Stimulated activated effector memory CD8-positive, alpha-beta T cell treated with anti-CD3 and anti-CD28 coated beads, Interleukin-12 subunit alpha, Interleukin-12 subunit beta, amount 100 ng/mL, for 72 hours (primary cell): ENCODE data around the gene CABCOCO1.

Experiments used
- ATAC-seq: fragments of 150-1000 bp; cut with Tn5 transposase; 2 replicates; pipeline ENCODE4 v1.10.0; 2021
- DNase-seq, 2 donors: peaks; one replicate each; pipeline ENCODE4 v3.0.0; 2021 to 2022; ENCODE audit warnings: low spot score in 2 of 2
- H3K27ac Mint-ChIP-seq: one replicate; pipeline ENCODE4 v1.8.0; 2022; ENCODE audit warnings: mild to moderate bottlenecking, mixed read lengths
- H3K36me3 Mint-ChIP-seq: one replicate; pipeline ENCODE4 v1.8.0; 2022; ENCODE audit warnings: mild to moderate bottlenecking, mixed read lengths
- H3K4me1 Mint-ChIP-seq: one replicate; pipeline ENCODE4 v1.8.0; 2022; ENCODE audit warnings: mixed read lengths
- H3K4me3 Mint-ChIP-seq: one replicate; pipeline ENCODE4 v1.8.0; 2022; ENCODE audit warnings: mild to moderate bottlenecking, mixed read lengths
- H3K9me3 Mint-ChIP-seq: one replicate; pipeline ENCODE4 v1.8.0; 2022; ENCODE audit warnings: mixed read lengths

The CABCOCO1 gene

DNA sequence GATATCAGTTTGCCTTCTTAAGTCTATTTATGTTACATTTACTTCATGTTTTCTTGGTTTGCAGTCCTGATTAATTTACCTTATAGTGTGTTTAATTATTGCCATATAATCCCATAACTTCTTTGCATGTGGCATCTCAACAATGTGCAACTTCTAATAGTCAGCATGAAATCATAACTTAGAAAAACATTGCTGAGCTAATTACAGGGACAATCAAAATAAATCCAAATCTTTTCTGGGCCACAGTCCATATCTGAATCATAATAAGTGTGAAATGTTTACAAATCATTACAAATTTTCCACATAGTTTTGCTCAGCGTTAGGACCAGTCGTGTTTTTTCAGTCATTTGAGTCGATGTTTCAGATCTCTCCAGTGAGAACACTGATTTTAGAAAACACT, 29.1 kb upstream of the CABCOCO1 start:
- Mint-ChIP-seq H3K4me3 (no peak overlapping the region), H3K4me1 (no peaks in the 10 kb centered on the region), H3K36me3 (no peaks in the 10 kb centered on the region), H3K9me3 (no peaks in the 10 kb centered on the region), H3K27ac (no peak overlapping the region)
- ATAC-seq (no peak), DNase-seq (no peak)

- Mint-ChIP-seq H3K9me3 (no peaks in the 10 kb centered on the region), H3K27ac (no peak overlapping the region), H3K4me1 (no peaks in the 10 kb centered on the region), H3K4me3 (no peak overlapping the region), H3K36me3 (no peaks in the 10 kb centered on the region)
- ATAC-seq (no peak), DNase-seq (no peak)
These were observed 28.0 kb upstream of the CABCOCO1 start for GRCh38 chr10:61634746-61635145.

- Mint-ChIP-seq H3K4me3 (no peak overlapping the region), H3K9me3 (no peaks in the 10 kb centered on the region), H3K4me1 (no peaks in the 10 kb centered on the region), H3K27ac (no peak overlapping the region), H3K36me3 (no peaks in the 10 kb centered on the region)
- DNase-seq (no peak), ATAC-seq (no peak)
These were observed 27.3 kb upstream of the CABCOCO1 start for GRCh38 chr10:61635471-61635870.

GRCh38 chr10:61635932-61636331, 26.8 kb upstream of the CABCOCO1 start:
- H3K4me1 Mint-ChIP-seq: no peaks in the 10 kb centered on the region
- no peaks in the 10 kb centered on the region for H3K9me3 Mint-ChIP-seq
- ATAC-seq (no peak), DNase-seq (no peak)
- no peak overlapping the region for H3K4me3 Mint-ChIP-seq
- H3K27ac Mint-ChIP-seq: no peak overlapping the region
- H3K36me3 Mint-ChIP-seq: no peaks in the 10 kb centered on the region

DNA sequence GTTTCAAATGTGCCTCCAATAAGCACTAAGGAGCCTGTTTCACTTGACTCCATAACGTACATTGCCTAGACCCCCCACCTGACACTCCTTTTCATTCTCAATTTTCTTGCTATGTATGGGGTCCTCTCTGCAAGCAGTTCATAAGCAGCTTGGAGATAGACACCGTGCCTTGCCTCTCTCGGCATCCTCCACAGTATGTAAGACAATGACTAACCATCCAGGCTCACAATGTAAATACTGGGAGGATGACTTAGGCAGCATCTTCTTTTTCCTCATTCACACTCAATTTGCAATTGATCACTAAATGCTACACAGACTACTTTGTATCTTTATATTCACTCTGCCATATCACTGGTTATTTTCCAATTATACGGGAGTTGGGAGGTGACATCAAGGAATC, 22.8 kb upstream of the CABCOCO1 start:
- no peaks in the 10 kb centered on the region for H3K36me3 Mint-ChIP-seq
- no peak for ATAC-seq
- H3K9me3 Mint-ChIP-seq: no peaks in the 10 kb centered on the region
- H3K4me3 Mint-ChIP-seq: no peak overlapping the region
- no peak overlapping the region for H3K27ac Mint-ChIP-seq
- no peaks in the 10 kb centered on the region for H3K4me1 Mint-ChIP-seq
- no peak for DNase-seq

DNA sequence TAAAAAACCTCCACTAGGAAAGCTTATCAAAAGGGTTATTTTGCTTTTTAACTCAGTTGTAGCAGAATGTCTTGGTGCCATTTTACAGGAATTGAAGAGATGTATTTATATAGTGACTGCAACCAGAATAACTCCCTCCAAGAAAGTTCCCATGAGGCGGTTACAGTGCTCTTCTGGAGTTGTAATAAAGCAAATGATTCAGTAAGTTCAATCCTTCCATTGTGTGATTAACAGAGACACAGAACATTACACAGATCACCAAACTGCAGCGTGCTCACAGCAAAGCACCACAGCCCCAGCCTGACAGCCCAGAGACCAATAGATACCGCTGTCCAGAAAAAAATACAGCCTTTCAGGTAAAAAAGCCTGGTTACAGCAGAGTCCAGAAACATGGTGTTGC, 21.9 kb upstream of the CABCOCO1 start:
- no peak overlapping the region for H3K27ac Mint-ChIP-seq
- no peaks in the 10 kb centered on the region for H3K36me3 Mint-ChIP-seq
- no peaks in the 10 kb centered on the region for H3K9me3 Mint-ChIP-seq
- ATAC-seq (no peak), DNase-seq (no peak)
- no peaks in the 10 kb centered on the region for H3K4me1 Mint-ChIP-seq
- no peak overlapping the region for H3K4me3 Mint-ChIP-seq

DNA sequence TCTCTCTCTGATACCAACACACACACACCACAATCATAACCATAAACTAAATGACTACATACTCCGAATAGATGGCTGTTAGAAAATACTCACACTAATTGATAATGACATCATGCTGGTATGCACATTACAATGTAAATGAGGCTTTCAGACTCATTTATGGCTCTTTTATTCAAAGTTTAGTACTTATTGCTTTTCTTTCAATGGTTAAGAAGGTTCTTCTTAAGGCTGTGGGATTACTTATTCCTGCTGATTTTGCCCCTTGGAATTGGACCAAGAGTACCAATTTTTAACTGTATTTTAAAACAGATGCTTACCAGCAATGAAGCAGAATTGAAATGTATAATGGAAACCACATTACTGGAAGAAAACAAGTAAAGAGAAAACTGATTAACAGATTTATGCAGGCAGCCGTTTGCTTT, 20.6 kb upstream of the CABCOCO1 start:
- H3K4me3 Mint-ChIP-seq: no peak overlapping the region
- DNase-seq (no peak), ATAC-seq (no peak)
- no peaks in the 10 kb centered on the region for H3K9me3 Mint-ChIP-seq
- no peaks in the 10 kb centered on the region for H3K4me1 Mint-ChIP-seq
- H3K36me3 Mint-ChIP-seq: no peaks in the 10 kb centered on the region
- H3K27ac Mint-ChIP-seq: no peak overlapping the region

GRCh38 chr10:61642676-61643075, 20.1 kb upstream of the CABCOCO1 start:
- Mint-ChIP-seq H3K36me3 (no peaks in the 10 kb centered on the region), H3K4me1 (no peaks in the 10 kb centered on the region), H3K9me3 (no peaks in the 10 kb centered on the region), H3K4me3 (no peak overlapping the region), H3K27ac (no peak overlapping the region)
- ATAC-seq (no peak), DNase-seq (no peak)

DNA sequence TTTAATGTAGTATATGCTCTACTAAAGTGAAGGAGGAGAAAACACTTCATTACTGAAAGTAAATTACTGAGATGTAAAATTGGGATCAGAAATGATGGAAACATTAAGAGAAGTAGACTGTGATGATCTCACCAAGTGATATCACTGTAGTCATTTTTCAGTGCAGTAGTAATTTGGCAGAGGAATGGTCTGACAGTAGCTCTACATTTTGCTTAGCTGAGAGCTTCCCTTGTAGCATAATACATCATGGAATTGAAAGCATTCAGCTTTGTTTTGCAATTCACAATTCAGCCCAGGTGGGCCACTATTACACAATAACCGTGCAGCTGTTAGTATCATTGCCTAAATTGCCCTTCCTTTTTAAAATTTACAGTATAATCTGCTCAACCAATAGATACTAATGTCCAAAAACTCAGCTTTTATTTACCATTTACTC, 19.4 kb upstream of the CABCOCO1 start:
- ATAC-seq (no peak), DNase-seq (no peak)
- Mint-ChIP-seq H3K4me3 (no peak overlapping the region), H3K27ac (no peak overlapping the region), H3K9me3 (no peaks in the 10 kb centered on the region), H3K36me3 (no peaks in the 10 kb centered on the region), H3K4me1 (no peaks in the 10 kb centered on the region)

GRCh38 chr10:61653699-61654098, 9.0 kb upstream of the CABCOCO1 start:
- Mint-ChIP-seq H3K27ac (no peak overlapping the region), H3K4me1 (no peaks in the 10 kb centered on the region), H3K36me3 (no peaks in the 10 kb centered on the region), H3K4me3 (no peak overlapping the region), H3K9me3 (no peaks in the 10 kb centered on the region)
- ATAC-seq (no peak), DNase-seq (no peak)

DNA sequence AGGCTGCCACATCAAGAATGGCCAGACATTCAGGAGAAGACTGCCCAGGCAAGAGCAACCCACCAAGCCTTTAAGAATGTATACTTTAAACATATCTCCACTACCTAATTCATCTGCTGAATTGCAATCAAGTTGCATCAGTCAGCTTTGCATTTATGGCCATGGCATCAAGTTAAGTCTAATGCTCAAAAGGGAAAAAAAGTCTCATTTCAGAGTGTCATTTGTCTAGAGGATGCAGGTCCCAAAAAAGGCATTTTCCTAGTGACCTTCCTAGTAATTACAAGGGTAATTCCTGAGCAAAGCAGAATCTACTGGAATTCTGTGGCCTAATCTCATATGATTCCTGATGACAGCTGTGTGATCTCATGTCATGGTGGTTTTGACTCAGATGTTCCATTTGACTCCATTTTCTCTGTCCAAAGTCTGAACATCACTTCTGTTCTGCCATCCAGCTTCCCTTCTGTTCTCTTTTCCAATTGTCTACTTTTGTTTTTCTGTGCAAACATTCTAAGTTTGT, 7.3 kb upstream of the CABCOCO1 start:
- no peak overlapping the region for H3K4me3 Mint-ChIP-seq
- H3K27ac Mint-ChIP-seq: no peak overlapping the region
- DNase-seq (no peak), ATAC-seq (no peak)
- H3K4me1 Mint-ChIP-seq: no peaks in the 10 kb centered on the region
- no peaks in the 10 kb centered on the region for H3K9me3 Mint-ChIP-seq
- H3K36me3 Mint-ChIP-seq: no peaks in the 10 kb centered on the region

- no peaks in the 10 kb centered on the region for H3K36me3 Mint-ChIP-seq
- no peaks in the 10 kb centered on the region for H3K9me3 Mint-ChIP-seq
- ATAC-seq (no peak), DNase-seq (no peak)
- H3K27ac Mint-ChIP-seq: no peak overlapping the region
- no peaks in the 10 kb centered on the region for H3K4me1 Mint-ChIP-seq
- H3K4me3 Mint-ChIP-seq: no peak overlapping the region
These were observed 737 bp downstream of the CABCOCO1 start for GRCh38 chr10:61663466-61663865.

- ATAC-seq (no peak), DNase-seq (no peak)
- Mint-ChIP-seq H3K4me1 (no peaks in the 10 kb centered on the region), H3K9me3 (no peaks in the 10 kb centered on the region), H3K27ac (no peak overlapping the region), H3K4me3 (no peak overlapping the region), H3K36me3 (no peaks in the 10 kb centered on the region)
These were observed 2.3 kb downstream of the CABCOCO1 start for GRCh38 chr10:61664985-61665384.

DNA sequence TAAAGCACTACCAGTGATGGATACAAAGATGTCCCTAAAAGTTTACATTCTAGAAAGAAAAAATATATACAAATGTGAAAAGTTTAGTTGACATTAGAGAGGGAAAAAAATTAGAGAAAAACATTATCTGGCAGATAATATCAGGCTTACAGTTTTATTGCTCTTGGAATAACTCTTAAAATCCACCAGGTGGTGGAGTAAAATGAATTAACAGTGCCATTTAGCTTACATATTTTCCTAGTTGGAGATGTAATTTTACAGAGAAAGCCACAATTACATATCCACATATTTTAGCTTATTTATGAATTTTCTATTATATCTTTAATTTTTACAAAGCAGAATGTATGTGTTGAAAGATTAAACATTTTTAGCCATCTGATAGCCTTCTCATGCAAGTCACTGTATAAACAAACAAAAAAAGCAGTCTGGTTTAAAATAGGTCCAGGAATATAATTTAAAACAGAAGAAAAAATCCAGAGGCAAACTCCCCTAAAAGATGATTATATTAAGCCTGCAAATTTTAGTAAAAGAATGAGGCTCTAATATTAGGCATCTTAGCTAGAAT, 6.5 kb downstream of the CABCOCO1 start:
- H3K27ac Mint-ChIP-seq: no peak overlapping the region
- H3K4me3 Mint-ChIP-seq: no peak overlapping the region
- no peak for DNase-seq
- no peaks in the 10 kb centered on the region for H3K36me3 Mint-ChIP-seq
- H3K4me1 Mint-ChIP-seq: no peaks in the 10 kb centered on the region
- no peak for ATAC-seq
- H3K9me3 Mint-ChIP-seq: no peaks in the 10 kb centered on the region

DNA sequence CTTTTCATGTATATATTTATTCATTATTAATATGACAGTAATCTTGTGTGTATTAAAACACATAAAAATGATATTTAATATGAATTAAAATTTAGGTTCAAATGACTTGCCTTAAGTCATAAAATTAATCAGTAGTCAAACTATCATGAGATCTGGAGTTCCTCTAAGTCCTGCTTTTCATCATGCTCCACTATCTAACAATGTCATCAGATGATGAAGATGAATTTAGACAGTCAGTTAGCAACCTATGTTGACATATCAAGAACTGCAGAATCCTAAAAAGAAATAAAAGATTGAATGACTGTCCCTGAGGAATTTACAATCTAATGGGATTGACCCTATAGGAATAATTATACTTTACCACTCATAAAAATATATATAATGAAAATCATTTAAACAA, 7.1 kb downstream of the CABCOCO1 start:
- Mint-ChIP-seq H3K4me3 (no peak overlapping the region), H3K27ac (no peak overlapping the region), H3K9me3 (no peaks in the 10 kb centered on the region), H3K36me3 (no peaks in the 10 kb centered on the region), H3K4me1 (no peaks in the 10 kb centered on the region)
- no peak for ATAC-seq
- no peak for DNase-seq

- Mint-ChIP-seq H3K36me3 (no peaks in the 10 kb centered on the region), H3K4me1 (no peaks in the 10 kb centered on the region), H3K27ac (no peak overlapping the region), H3K9me3 (no peaks in the 10 kb centered on the region), H3K4me3 (no peak overlapping the region)
- DNase-seq: no peak
- no peak for ATAC-seq
These were observed 10.6 kb downstream of the CABCOCO1 start for GRCh38 chr10:61673360-61673759.

- H3K9me3 Mint-ChIP-seq: no peaks in the 10 kb centered on the region
- no peaks in the 10 kb centered on the region for H3K4me1 Mint-ChIP-seq
- ATAC-seq (no peak), DNase-seq (no peak)
- H3K27ac Mint-ChIP-seq: no peak overlapping the region
- no peaks in the 10 kb centered on the region for H3K36me3 Mint-ChIP-seq
- H3K4me3 Mint-ChIP-seq: no peak overlapping the region
These were observed 19.6 kb downstream of the CABCOCO1 start for GRCh38 chr10:61682323-61682722.
